Erythroblast (primary cell): ENCODE results near the gene TOLLIP.

Source experiments
- GATA1 ChIP-seq: IDR thresholded peaks from 2 replicates; pipeline ENCODE4 v1.6.1; 2011; ENCODE audit warnings: low read depth, mild to moderate bottlenecking, control low read depth, low read length, moderate library complexity
- POLR2A ChIP-seq: IDR thresholded peaks from 2 replicates; pipeline ENCODE4 v1.6.1; 2011; ENCODE audit warnings: mild to moderate bottlenecking, low read length

GRCh38 chr11:1296287-1296686 lies 13.1 kb downstream of the TOLLIP start:
- TF ChIP-seq POLR2A (no peak), GATA1 (no peak)
